Neural progenitor cell (in vitro differentiated cells): ENCODE results near the gene SLC25A22. TPM values are rescaled to one million over a fixed set of nuclear protein-coding genes. Genes with fewer than 3 reads are reported as not detected.
A peak's percentile ranks its signal among the peaks of the same experiment; 100 is the strongest.

Experiments
- DNase-seq: peaks from one replicate; pipeline ENCODE4 v3.0.0-alpha.2; 2016; ENCODE audit warnings: low spot score
- H2AFZ ChIP-seq: fragments of 200-600 bp; sonication (generic); replicated peaks from 2 replicates; pipeline ENCODE4 v1.6.1; 2016; ENCODE audit warnings: antibody characterized with exemption
- H3F3A ChIP-seq: fragments of 200-600 bp; sonication (generic); 2 replicates; pipeline ENCODE4 v1.6.1; 2016; ENCODE audit warnings: antibody characterized with exemption, low read depth
- H3K27ac ChIP-seq: fragments of 200-600 bp; sonication (generic); 2 replicates; pipeline ENCODE4 v1.5.1; 2016; ENCODE audit warnings: mild to moderate bottlenecking
- H3K27me3 ChIP-seq: fragments of 200-600 bp; sonication (generic); 2 replicates; pipeline ENCODE4 v1.6.1; 2016; ENCODE audit warnings: mild to moderate bottlenecking, moderate library complexity
- H3K36me3 ChIP-seq: fragments of 200-600 bp; sonication (generic); 2 replicates; pipeline ENCODE4 v1.5.1; 2016
- H3K4me1 ChIP-seq: fragments of 200-600 bp; sonication (generic); 2 replicates; pipeline ENCODE4 v1.6.1; 2016; ENCODE audit warnings: mixed run types
- H3K4me2 ChIP-seq: fragments of 200-600 bp; sonication (generic); 2 replicates; pipeline ENCODE4 v1.6.1; 2016
- H3K4me3 ChIP-seq: fragments of 200-600 bp; sonication (generic); 2 replicates; pipeline ENCODE4 v1.5.1; 2016
- H3K79me2 ChIP-seq: fragments of 200-600 bp; sonication (generic); 2 replicates; pipeline ENCODE4 v1.6.1; 2016; ENCODE audit warnings: low read depth
- H3K9ac ChIP-seq: fragments of 200-600 bp; sonication (generic); 2 replicates; pipeline ENCODE4 v1.6.1; 2016
- H3K9me3 ChIP-seq: fragments of 200-600 bp; sonication (generic); 2 replicates; pipeline ENCODE4 v1.5.1; 2016; ENCODE audit warnings: low read depth
- H4K20me1 ChIP-seq: fragments of 200-600 bp; sonication (generic); 2 replicates; pipeline ENCODE4 v1.6.1; 2016; ENCODE audit warnings: low read depth
- H3K27ac Mint-ChIP-seq: 3 replicates; pipeline ENCODE4 v1.8.0; 2021; ENCODE audit warnings: mixed read lengths
- H3K27me3 Mint-ChIP-seq: 2 replicates; pipeline ENCODE4 v1.8.0; 2022; ENCODE audit warnings: low read depth, mild to moderate bottlenecking, inconsistent platforms, moderate library complexity, mixed read lengths; ENCODE audit not compliant: insufficient read depth
- H3K36me3 Mint-ChIP-seq: 3 replicates; pipeline ENCODE4 v1.8.0; 2021; ENCODE audit warnings: mixed read lengths
- H3K4me1 Mint-ChIP-seq: 3 replicates; pipeline ENCODE4 v1.8.0; 2021; ENCODE audit warnings: mixed read lengths
- H3K4me3 Mint-ChIP-seq: 3 replicates; pipeline ENCODE4 v1.8.0; 2021; ENCODE audit warnings: mild to moderate bottlenecking, moderate library complexity, mixed read lengths
- H3K9me3 Mint-ChIP-seq: 3 replicates; pipeline ENCODE4 v1.8.0; 2020; ENCODE audit warnings: mixed read lengths
- CTCF ChIP-seq: fragments of 200-600 bp; sonication (generic); IDR thresholded peaks from 2 replicates; pipeline ENCODE4 v1.5.1; 2017; ENCODE audit warnings: antibody characterized with exemption, mild to moderate bottlenecking
- EZH2 ChIP-seq: fragments of 200-600 bp; sonication (generic); IDR thresholded peaks from 2 replicates; pipeline ENCODE4 v1.6.1; 2017; ENCODE audit warnings: antibody characterized with exemption, mild to moderate bottlenecking, moderate library complexity
- EZH2phosphoT487 ChIP-seq: fragments of 200-600 bp; sonication (generic); IDR thresholded peaks from 2 replicates; pipeline ENCODE4 v1.6.1; 2017; ENCODE audit warnings: antibody characterized with exemption
- total RNA-seq: library from RNA; depleted of rRNA; stranded (reverse); fragments of >200 nt; gene quantifications from 2 replicates; pipeline ENCODE4 v1.2.3, GENCODE V29; 2015; ENCODE audit warnings: low replicate concordance

Gene SLC25A22
- total RNA-seq, 1 donor from 2014 or later, result 11.0 TPM

- Histone ChIP-seq H4K20me1 (peaks cover 40% of the 10 kb centered on the region), H3F3A (peaks cover 9% of the 10 kb centered on the region), H2AFZ (no peak overlapping the region), H3K27me3 (no peaks in the 10 kb centered on the region), H3K4me1 (peaks cover 20% of the 10 kb centered on the region), H3K9ac (no peak overlapping the region), H3K79me2 (peaks cover 17% of the 10 kb centered on the region), H3K36me3 (no peaks in the 10 kb centered on the region), H3K4me3 (no peak overlapping the region), H3K9me3 (no peaks in the 10 kb centered on the region), H3K4me2 (no peak overlapping the region), H3K27ac (no peak overlapping the region)
- H3K36me3 Mint-ChIP-seq, result no peaks in the 10 kb centered on the region
- peaks cover 14% of the 10 kb centered on the region for H3K4me1 Mint-ChIP-seq
- TF ChIP-seq CTCF, result no peak
- no peak for TF ChIP-seq EZH2phosphoT487
- TF ChIP-seq EZH2, result no peak
- H3K9me3 Mint-ChIP-seq, result no peaks in the 10 kb centered on the region
- H3K27me3 Mint-ChIP-seq, result peaks cover 4% of the 10 kb centered on the region
- no peak overlapping the region for H3K27ac Mint-ChIP-seq
- no peak for DNase-seq
- H3K4me3 Mint-ChIP-seq, result no peak overlapping the region
Measured at GRCh38 chr11:799641-800316, 1.7 kb upstream of the SLC25A22 start.

GRCh38 chr11:797296-798092 lies 587 bp downstream of the SLC25A22 start:
- Histone ChIP-seq H3K27ac (no peak overlapping the region), H3K4me1 (peaks cover 13% of the 10 kb centered on the region), H3K4me3 (peak overlapping the region; percentile 78), H3K79me2 (peaks cover 14% of the 10 kb centered on the region), H3F3A (peaks cover 9% of the 10 kb centered on the region), H3K9me3 (no peaks in the 10 kb centered on the region), H3K36me3 (no peaks in the 10 kb centered on the region), H3K4me2 (peak overlapping the region; percentile 79), H3K27me3 (no peaks in the 10 kb centered on the region), H4K20me1 (peaks cover 31% of the 10 kb centered on the region), H2AFZ (no peak overlapping the region), H3K9ac (peak overlapping the region; percentile 47)
- H3K9me3 Mint-ChIP-seq, result no peaks in the 10 kb centered on the region
- peaks cover 14% of the 10 kb centered on the region for H3K4me1 Mint-ChIP-seq
- no peak overlapping the region for H3K27ac Mint-ChIP-seq
- H3K4me3 Mint-ChIP-seq, result peak overlapping the region; percentile 93
- H3K36me3 Mint-ChIP-seq, result no peaks in the 10 kb centered on the region
- H3K27me3 Mint-ChIP-seq, result peaks cover 4% of the 10 kb centered on the region
- TF ChIP-seq EZH2 (no peak), EZH2phosphoT487 (no peak), CTCF (no peak)
- peak; percentile 84 for DNase-seq

GRCh38 chr11:796565-797295 lies 1.4 kb downstream of the SLC25A22 start:
- no peak overlapping the region for H3K9ac ChIP-seq
- H3K79me2 ChIP-seq, result peaks cover 14% of the 10 kb centered on the region
- TF ChIP-seq EZH2 (no peak), CTCF (no peak), EZH2phosphoT487 (no peak)
- no peaks in the 10 kb centered on the region for H3K36me3 ChIP-seq
- peaks cover 13% of the 10 kb centered on the region for H3K4me1 ChIP-seq
- peak overlapping the region; percentile 78 for H3K4me3 ChIP-seq
- H2AFZ ChIP-seq, result no peak overlapping the region
- no peaks in the 10 kb centered on the region for H3K9me3 ChIP-seq
- peaks cover 14% of the 10 kb centered on the region for H3K4me1 Mint-ChIP-seq
- no peaks in the 10 kb centered on the region for H3K9me3 Mint-ChIP-seq
- no peak overlapping the region for H3K27ac ChIP-seq
- H4K20me1 ChIP-seq, result peaks cover 31% of the 10 kb centered on the region
- DNase-seq, result no peak
- H3F3A ChIP-seq, result peaks cover 9% of the 10 kb centered on the region
- H3K36me3 Mint-ChIP-seq, result no peaks in the 10 kb centered on the region
- H3K4me3 Mint-ChIP-seq, result peak overlapping the region; percentile 93
- peak overlapping the region; percentile 79 for H3K4me2 ChIP-seq
- H3K27me3 Mint-ChIP-seq, result peaks cover 4% of the 10 kb centered on the region
- no peak overlapping the region for H3K27ac Mint-ChIP-seq
- no peaks in the 10 kb centered on the region for H3K27me3 ChIP-seq
